Retinal pigment epithelial cell (primary cell): ENCODE data around the gene TRPM2.
"Not testable (repeated sequence)": the region's sequence is repeated elsewhere in the genome, so short reads cannot be mapped to it uniquely, and the experiment has no call there.

Experiments used
- DNase-seq: peaks from one replicate; pipeline ENCODE4 v3.0.0-alpha.2; 2010; ENCODE audit warnings: low read depth
- H3K4me3 ChIP-seq: 2 replicates; pipeline ENCODE4 v1.5.1; 2011; ENCODE audit warnings: mild to moderate bottlenecking, low read length, control low read depth, moderate library complexity
- CTCF ChIP-seq: conservative IDR thresholded peaks from 2 replicates; pipeline ENCODE4 v1.5.1; 2011; ENCODE audit warnings: low read depth, low read length, control low read depth, inconsistent platforms

TRPM2 gene

DNA sequence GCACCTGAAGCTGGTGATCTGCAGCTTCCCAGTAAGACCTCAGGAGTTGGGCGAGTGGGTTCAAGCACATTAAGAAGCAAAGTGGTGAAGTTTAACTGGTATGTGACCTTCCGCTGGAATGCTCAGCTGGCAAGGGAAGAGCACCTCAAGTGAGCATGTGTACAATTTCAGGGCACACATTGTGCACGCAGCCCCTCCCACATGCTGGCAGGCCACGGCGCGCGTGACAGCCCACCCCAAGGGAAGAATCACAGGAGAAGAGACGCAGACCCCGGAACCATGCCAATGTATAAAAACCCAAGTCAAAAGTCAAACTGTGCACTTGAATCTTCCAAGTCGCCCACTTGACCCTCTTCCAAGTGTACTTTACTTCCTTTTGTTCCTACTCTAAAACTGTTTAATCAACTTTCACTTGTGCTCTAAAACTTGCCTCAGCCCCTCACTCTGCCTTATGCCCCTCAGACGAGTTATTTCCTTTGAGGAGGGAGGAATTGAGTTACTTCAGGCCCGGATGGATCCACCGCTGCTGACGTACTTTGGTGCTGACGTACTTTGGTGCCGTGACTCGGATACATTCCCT, 121.9 kb downstream of the TRPM2 start:
- DNase-seq, result no peak
- no peak for TF ChIP-seq CTCF

GRCh38 chr21:44477131-44477530, 123.7 kb downstream of the TRPM2 start:
- no peak overlapping the region for H3K4me3 ChIP-seq
- no peak for DNase-seq
- no peak for TF ChIP-seq CTCF

More for the DNA sequence above, 121.9 kb downstream of the TRPM2 start:
- no peak overlapping the region for H3K4me3 ChIP-seq

DNA sequence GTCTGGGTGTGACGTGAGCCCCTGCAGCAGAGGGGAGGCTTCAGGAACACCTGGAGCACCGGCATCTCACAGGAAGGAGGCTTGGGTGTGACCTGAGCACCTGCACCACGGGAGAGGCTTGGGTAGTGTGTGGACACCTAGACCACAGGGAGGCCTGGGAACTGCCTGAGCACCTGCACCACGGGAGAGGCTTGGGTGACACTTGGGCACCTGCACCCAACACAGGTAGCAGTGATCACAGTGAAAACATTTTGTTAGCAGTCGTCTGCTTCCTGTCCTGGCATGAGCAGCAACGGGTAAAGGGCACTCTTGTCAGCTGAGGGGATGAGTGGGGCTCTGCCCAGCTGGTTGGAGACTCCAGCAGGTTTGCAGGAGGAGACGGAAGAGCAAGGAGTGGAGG, 124.3 kb downstream of the TRPM2 start:
- TF ChIP-seq CTCF, result no peak

DNA sequence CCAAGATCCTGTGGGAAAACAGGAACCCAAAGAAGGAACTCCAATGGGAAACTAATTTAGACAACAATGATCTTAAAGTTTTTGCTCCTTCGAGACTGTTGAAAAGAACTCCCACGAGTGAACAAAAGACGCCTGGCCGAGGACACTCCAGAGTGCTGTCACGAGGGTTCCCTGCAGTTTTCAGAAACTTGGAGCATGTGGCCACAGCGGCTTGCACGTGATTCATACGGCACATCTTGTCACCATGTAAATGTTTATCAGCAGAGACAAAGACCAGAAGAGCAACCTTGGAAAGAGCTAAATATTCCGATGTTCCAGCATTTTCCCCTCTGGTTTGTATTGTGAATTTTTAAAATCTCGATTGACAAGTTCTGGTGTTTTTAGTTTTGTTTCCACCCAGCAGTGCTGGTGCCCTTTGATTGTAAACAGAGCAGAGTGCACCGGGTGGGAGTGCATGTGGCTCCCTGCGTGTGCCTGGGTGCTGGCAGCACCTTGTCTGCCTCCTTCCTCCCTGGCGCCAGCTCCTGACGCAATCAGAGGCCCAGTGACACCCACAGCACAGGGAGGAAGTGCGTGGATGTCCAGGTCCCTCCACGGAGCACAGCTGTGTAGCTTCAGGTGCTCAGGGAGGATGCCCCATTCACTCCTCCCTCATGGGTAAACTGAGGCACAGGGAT, 124.8 kb downstream of the TRPM2 start:
- no peak overlapping the region for H3K4me3 ChIP-seq
- TF ChIP-seq CTCF, result no peak

More for the DNA sequence above, 124.3 kb downstream of the TRPM2 start:
- DNase-seq, result no peak
- H3K4me3 ChIP-seq, result no peak overlapping the region

GRCh38 chr21:44478801-44479167, 125.4 kb downstream of the TRPM2 start:
- TF ChIP-seq CTCF, result no peak
- no peak for DNase-seq
- H3K4me3 ChIP-seq, result no peak overlapping the region

More for the DNA sequence above, 124.8 kb downstream of the TRPM2 start:
- no peak for DNase-seq

GRCh38 chr21:44479556-44480199, 126.3 kb downstream of the TRPM2 start:
- DNase-seq, H3K4me3 ChIP-seq: not testable (repeated sequence)
- peak; percentile 61 for TF ChIP-seq CTCF
